ENCODE data around the gene NLRP11.

Gene NLRP11

GRCh38 chr19:55831846-55832245 is at the start of gene NLRP11:
NLRP11 (minus strand) TSS chr19:55831999; CDS start chr19:55818174, 13,825 bp downstream.
- no peak for DNase-seq

GRCh38 chr19:55877211-55877610 is 45.4 kb upstream of the NLRP11 start:
- no peak for DNase-seq

GRCh38 chr19:55870736-55871135 is 38.9 kb upstream of the NLRP11 start:
- DNase-seq, result no peak

DNA sequence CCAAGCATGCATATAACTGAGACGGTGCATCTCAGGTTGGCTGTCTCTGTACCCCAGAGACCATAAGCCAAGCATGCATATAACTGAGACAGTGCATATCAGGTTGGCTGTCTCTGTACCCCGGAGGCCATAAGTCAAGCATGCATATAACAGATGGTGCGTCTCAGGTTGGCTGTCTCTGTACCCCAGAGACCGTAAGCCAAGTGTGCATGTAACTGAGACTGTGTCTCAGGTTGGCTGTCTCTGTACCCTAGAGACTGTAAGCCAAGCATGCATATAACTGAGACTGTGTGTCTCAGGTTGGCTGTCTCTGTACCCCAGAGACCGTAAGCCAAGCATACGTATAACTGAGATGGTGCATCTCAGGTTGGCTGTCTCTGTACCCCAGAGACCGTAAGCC is 35.3 kb upstream of the NLRP11 start:
- no peak for DNase-seq

GRCh38 chr19:55866521-55866920 is 34.7 kb upstream of the NLRP11 start:
- DNase-seq, result no peak

GRCh38 chr19:55858969-55859368 is 27.2 kb upstream of the NLRP11 start:
- no peak for DNase-seq

GRCh38 chr19:55858401-55858800 is 26.6 kb upstream of the NLRP11 start:
- no peak for DNase-seq

- no peak for DNase-seq
Measured at GRCh38 chr19:55857974-55858373, 26.2 kb upstream of the NLRP11 start.

GRCh38 chr19:55857149-55857548 is 25.4 kb upstream of the NLRP11 start:
- no peak for DNase-seq

GRCh38 chr19:55855160-55855559 is 23.4 kb upstream of the NLRP11 start:
- no peak for DNase-seq

GRCh38 chr19:55838906-55839305 is 7.1 kb upstream of the NLRP11 start:
- DNase-seq, result no peak

- no peak for DNase-seq
Measured at GRCh38 chr19:55838251-55838650, 6.5 kb upstream of the NLRP11 start.

- no peak for DNase-seq
Measured at GRCh38 chr19:55836340-55836739, 4.5 kb upstream of the NLRP11 start, which contains the start of gene NLRP4. NLRP4 (plus strand) TSS chr19:55836540; CDS start chr19:55852081, 15,541 bp downstream.

- DNase-seq, result no peak
Measured at GRCh38 chr19:55832676-55833075, 877 bp upstream of the NLRP11 start.

GRCh38 chr19:55830656-55831055 is 1.1 kb downstream of the NLRP11 start:
- no peak for DNase-seq

DNA sequence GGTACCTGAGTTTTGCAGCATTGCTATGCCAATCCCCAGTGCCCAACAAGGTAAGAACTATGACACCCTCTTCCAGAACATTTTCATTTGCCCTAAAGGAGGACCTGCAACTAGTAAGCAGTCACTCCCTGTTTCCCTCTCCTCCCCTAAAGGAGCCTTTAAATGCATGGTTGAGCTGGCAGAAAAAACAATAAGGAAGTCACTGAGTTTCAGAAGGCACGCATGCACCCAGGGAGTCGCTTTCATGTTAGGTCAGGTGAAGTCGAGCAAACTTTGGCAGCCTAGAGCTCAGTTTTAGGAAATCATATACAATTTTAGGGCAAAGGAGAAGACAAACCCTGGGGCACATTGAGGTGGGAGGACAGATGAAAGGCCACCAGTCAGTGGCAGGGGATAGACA is 11.8 kb downstream of the NLRP11 start:
- DNase-seq, result no peak

DNA sequence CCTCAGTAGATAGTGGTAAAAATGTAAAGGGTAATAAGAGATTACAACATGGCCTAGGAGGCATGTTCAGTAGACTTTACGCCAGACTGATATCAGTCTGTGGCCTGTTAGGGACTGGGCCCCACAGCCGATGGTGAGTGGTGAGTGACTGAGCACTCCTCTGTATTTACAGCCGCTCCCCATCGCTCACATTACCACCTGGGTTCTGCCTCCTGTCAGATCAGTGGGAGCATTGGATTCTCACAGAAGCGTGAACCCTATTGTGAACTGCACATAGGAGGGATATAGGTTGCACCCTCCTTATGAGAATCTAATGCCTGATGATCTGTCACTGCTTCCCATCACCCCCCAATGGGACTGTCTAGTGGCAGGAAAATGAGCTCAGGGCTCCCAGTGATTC is 17.9 kb downstream of the NLRP11 start:
- no peak for DNase-seq

- no peak for DNase-seq
Measured at GRCh38 chr19:55812449-55812848, 19.4 kb downstream of the NLRP11 start.

DNA sequence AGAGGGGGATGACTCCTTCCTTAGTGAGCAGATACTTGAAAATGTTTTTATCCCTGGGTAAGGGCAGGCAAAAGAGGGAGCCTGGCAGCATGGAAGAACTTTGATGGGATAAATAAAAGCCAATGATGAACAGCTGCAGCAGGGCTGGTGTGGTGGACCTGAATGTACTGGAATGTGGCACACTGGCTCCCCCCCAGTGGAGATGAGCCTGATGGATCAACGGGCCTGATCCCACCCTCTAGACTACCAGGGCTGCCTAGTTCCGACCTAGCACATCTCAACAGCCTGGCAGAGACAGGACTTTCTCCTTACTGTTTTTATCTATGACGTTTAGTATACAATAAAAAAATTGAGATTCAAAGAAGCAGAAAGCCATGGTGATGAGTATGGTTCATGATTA is 20.5 kb downstream of the NLRP11 start:
- DNase-seq, result no peak

DNA sequence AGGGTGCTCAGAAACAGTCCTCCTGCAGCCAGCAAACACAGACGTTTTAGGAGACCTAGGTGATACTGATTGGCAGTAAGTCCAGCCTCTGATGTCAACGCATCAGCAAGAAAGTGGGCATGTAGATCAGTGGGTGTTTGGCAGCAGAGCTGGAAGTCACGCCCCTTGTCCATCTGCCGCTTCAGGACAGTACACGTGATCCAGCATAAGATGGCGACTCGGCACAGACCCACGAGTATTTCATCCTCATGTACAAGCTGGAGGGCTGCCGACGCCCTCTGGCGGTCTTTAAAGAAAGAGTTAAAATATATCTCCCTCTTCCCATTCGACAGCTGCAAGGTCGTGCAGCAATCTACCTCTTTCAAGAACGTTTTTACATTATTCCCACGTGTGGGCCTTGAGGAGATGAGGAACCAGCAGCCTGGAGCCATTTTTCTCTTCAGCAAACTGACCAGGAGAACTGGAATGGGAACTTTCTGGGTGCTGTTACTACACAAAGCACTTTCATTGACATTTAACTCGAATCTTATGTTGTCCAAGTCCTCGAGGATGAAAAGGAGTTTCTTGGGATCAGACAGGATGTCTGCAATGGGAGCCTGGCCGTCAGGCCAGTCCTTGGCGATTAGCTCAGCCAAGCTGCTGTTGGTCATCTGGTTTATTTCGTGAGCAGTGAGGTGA is 22.3 kb downstream of the NLRP11 start:
- DNase-seq, result peak; percentile 22

DNA sequence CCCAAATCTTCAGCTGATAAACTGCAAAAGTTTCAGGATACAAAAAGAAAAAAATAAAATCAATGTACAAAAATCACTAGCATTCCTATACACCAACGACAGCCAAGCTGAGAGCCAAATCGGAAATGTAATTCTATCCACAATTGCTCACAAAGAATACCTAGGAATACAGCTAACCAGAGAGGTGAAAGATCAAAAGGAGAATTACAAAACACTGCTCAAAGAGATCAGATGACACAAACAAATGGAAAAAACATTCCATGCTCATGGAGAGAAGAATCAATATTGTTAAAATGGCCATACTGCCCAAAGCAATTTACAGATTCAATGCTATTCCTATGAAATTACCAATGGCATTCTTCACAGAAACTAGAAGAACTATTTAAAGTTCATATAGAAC is 29.5 kb downstream of the NLRP11 start:
- no peak for DNase-seq

- DNase-seq, result no peak
Measured at GRCh38 chr19:55801416-55801815, 30.4 kb downstream of the NLRP11 start.

GRCh38 chr19:55795021-55795420 is 36.8 kb downstream of the NLRP11 start:
- no peak for DNase-seq

DNA sequence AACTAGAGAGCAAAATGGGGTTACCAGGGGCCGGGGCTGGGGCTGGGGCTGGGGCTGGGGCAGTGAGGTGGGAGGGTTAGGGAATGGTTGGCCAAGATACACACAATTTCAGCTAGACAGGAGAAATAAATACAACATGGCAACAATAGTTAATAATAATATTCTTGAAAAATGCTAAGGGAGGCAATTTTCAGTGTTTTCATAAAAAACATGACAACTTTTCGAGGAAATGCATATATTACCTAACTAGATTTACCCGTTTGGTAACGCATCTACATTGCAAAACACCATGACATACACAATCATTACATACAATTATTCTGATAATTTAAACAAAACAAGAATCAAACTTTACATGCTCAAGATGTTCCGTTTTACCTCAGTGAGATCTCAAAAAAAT is 50.7 kb downstream of the NLRP11 start:
- DNase-seq, result no peak

GRCh38 chr19:55778331-55778730 is 53.5 kb downstream of the NLRP11 start:
- DNase-seq, result no peak

Data from NCI-H1048 (cell line).